GM12892 (cell line): ENCODE results near the gene HNRNPD.

Experiments used
- POLR2A ChIP-seq: IDR thresholded peaks from 2 replicates; pipeline ENCODE4 v1.6.1; 2011; ENCODE audit warnings: low read depth, low read length, control low read depth
- POLR2AphosphoS5 ChIP-seq: IDR thresholded peaks from 2 replicates; pipeline ENCODE4 v1.6.1; 2011; ENCODE audit warnings: low read depth, low read length, control low read depth
- TAF1 ChIP-seq: IDR thresholded peaks from 2 replicates; pipeline ENCODE4 v1.6.1; 2011; ENCODE audit warnings: low read depth, mild to moderate bottlenecking, control low read depth, low read length, borderline replicate concordance

GRCh38 chr4:82401600-82401999, 27.8 kb upstream of the HNRNPD start:
- TF ChIP-seq POLR2A (no peak), POLR2AphosphoS5 (no peak), TAF1 (no peak)
